SH-SY5Y (cell line): Measurements from ENCODE around the gene EXOC6B.

Experiments
- GATA2 ChIP-seq: IDR thresholded peaks from 2 replicates; pipeline ENCODE4 v1.6.1; 2011; ENCODE audit warnings: mild to moderate bottlenecking, low read depth, low read length
- GATA3 ChIP-seq: IDR thresholded peaks from 2 replicates; pipeline ENCODE4 v1.6.1; 2011; ENCODE audit warnings: low read depth, mild to moderate bottlenecking, low read length, moderate library complexity

- no peak for TF ChIP-seq GATA2
- no peak for TF ChIP-seq GATA3
Observed at GRCh38 chr2:72673279-72673678, 152.6 kb downstream of the EXOC6B start.
